ENCODE results near the gene PURB. TPM values are rescaled to one million over a fixed set of nuclear protein-coding genes. Genes with fewer than 3 reads are reported as not detected.

PURB gene
- total RNA-seq, 1 experiment from 2014 or later: 21.3 TPM

GRCh38 chr7:44911911-44912310 lies 26.6 kb upstream of the PURB start:
- Histone ChIP-seq H3K79me1 (ENCODE audit: insufficient read depth, low read depth, low read length, poor library complexity, severe bottlenecking) (no peaks in the 10 kb centered on the region), H3K4ac (ENCODE audit: low read depth, low read length) (no peak overlapping the region), H4K5ac (ENCODE audit: insufficient read length, low read depth, low read length) (no peak overlapping the region), H3K18ac (ENCODE audit: insufficient read length, low read depth, low read length) (no peak overlapping the region), H2AK5ac (ENCODE audit: insufficient read length, low read length) (no peak overlapping the region), H3K23ac (ENCODE audit: insufficient read length, low read depth, low read length) (no peak overlapping the region), H3K9me3 (ENCODE audit: control insufficient read depth, low read depth, low read length) (no peaks in the 10 kb centered on the region), H4K20me1 (ENCODE audit: control insufficient read depth, insufficient read depth, insufficient read length) (no peaks in the 10 kb centered on the region), H3K14ac (ENCODE audit: insufficient read depth, low read length) (no peak overlapping the region), H2BK5ac (ENCODE audit: insufficient read length, low read length) (no peak overlapping the region), H3K27ac (ENCODE audit: insufficient read length, low read depth, low read length) (no peak overlapping the region), H2BK120ac (ENCODE audit: low read depth, low read length, poor library complexity, severe bottlenecking) (no peak overlapping the region), H3K56ac (ENCODE audit: insufficient read length, low read depth, low read length) (no peak overlapping the region), H3K27me3 (ENCODE audit: insufficient read depth, low read length) (no peaks in the 10 kb centered on the region), H3K4me2 (ENCODE audit: insufficient read depth, insufficient read length, low read length) (no peak overlapping the region), H3K9ac (ENCODE audit: extremely low read depth, insufficient read length, low read length) (no peak overlapping the region), H3T11ph (ENCODE audit: low read length) (no peak overlapping the region), H2BK15ac (ENCODE audit: low read depth, low read length) (no peak overlapping the region), H2AFZ (ENCODE audit: low read length) (no peak overlapping the region), H3K79me2 (ENCODE audit: insufficient read depth, low read length) (no peaks in the 10 kb centered on the region), H4K91ac (ENCODE audit: insufficient read length, low read depth, low read length) (no peak overlapping the region), H3K23me2 (ENCODE audit: insufficient read length, low read depth, low read length, poor library complexity, severe bottlenecking) (no peaks in the 10 kb centered on the region), H4K8ac (replicated peaks; ENCODE audit: insufficient read length, low read depth, low read length) (no peak overlapping the region), H3K4me1 (ENCODE audit: insufficient read depth, low read length) (no peaks in the 10 kb centered on the region; the same call in 1 of the 2 replicates), H2BK12ac (ENCODE audit: insufficient read length, low read depth, low read length) (no peak overlapping the region), H2BK20ac (ENCODE audit: low read depth, low read length, poor library complexity, severe bottlenecking) (no peak overlapping the region)
- H3K4me1 Mint-ChIP-seq: peaks cover 5 to 8% of the 10 kb centered on the region in 2 experiments
- H3K27me3 Mint-ChIP-seq (ENCODE audit: low read depth): peaks cover 2% of the 10 kb centered on the region; the same call in 1 of the 2 replicates
- H3K4me3 Mint-ChIP-seq: no peak overlapping the region
- TF ChIP-seq, protein P1, sequence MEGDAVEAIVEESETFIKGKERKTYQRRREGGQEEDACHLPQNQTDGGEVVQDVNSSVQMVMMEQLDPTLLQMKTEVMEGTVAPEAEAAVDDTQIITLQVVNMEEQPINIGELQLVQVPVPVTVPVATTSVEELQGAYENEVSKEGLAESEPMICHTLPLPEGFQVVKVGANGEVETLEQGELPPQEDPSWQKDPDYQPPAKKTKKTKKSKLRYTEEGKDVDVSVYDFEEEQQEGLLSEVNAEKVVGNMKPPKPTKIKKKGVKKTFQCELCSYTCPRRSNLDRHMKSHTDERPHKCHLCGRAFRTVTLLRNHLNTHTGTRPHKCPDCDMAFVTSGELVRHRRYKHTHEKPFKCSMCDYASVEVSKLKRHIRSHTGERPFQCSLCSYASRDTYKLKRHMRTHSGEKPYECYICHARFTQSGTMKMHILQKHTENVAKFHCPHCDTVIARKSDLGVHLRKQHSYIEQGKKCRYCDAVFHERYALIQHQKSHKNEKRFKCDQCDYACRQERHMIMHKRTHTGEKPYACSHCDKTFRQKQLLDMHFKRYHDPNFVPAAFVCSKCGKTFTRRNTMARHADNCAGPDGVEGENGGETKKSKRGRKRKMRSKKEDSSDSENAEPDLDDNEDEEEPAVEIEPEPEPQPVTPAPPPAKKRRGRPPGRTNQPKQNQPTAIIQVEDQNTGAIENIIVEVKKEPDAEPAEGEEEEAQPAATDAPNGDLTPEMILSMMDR (conservative IDR thresholded peaks at IDR 0.05): no peak
- H3K9me3 Mint-ChIP-seq: no peaks in the 10 kb centered on the region
- no CpG with 5 or more reads among the region's 8 CpGs for WGBS (ENCODE audit: extremely low coverage, insufficient read length, low lambda C conversion rate)
- no peaks in the 10 kb centered on the region for H3K36me3 Mint-ChIP-seq (ENCODE audit: insufficient read depth in 1 of 3, low read depth in 3 of 3)
- DNase-seq: no peak
- H3K27ac Mint-ChIP-seq: no peak overlapping the region; a peak in 1 of 7 replicates

Data from H9 (cell line).